GM10266 (cell line): ENCODE measurements around the gene KIAA1549.

Source experiments
- DNase-seq: peaks from one replicate; pipeline ENCODE4 v3.0.0; 2012; ENCODE audit errors: extremely low spot score
- CTCF ChIP-seq: IDR thresholded peaks from 2 replicates; pipeline ENCODE4 v1.5.1; 2012; ENCODE audit warnings: mild to moderate bottlenecking, low read depth; ENCODE audit not compliant: control insufficient read depth, insufficient read depth; ENCODE audit errors: missing control alignments

KIAA1549 gene

GRCh38 chr7:138828302-138828701 is 152.9 kb downstream of the KIAA1549 start:
- no peak for DNase-seq
- no peak for TF ChIP-seq CTCF

- no peak for DNase-seq
- no peak for TF ChIP-seq CTCF
These were observed 156.0 kb downstream of the KIAA1549 start for GRCh38 chr7:138825049-138825721.

GRCh38 chr7:138822867-138823535 is 158.2 kb downstream of the KIAA1549 start:
- no peak for TF ChIP-seq CTCF
- no peak for DNase-seq

- no peak for DNase-seq
These were observed 159.3 kb downstream of the KIAA1549 start for GRCh38 chr7:138821912-138822311.

GRCh38 chr7:138819625-138820024 is 161.6 kb downstream of the KIAA1549 start:
- TF ChIP-seq CTCF, result no peak
- DNase-seq, result no peak

More at GRCh38 chr7:138821912-138822311, 159.3 kb downstream of the KIAA1549 start:
- TF ChIP-seq CTCF, result no peak

- DNase-seq, result no peak
- no peak for TF ChIP-seq CTCF
These were observed 164.5 kb downstream of the KIAA1549 start for GRCh38 chr7:138816650-138817049.

GRCh38 chr7:138814816-138815332 is 166.3 kb downstream of the KIAA1549 start:
- no peak for TF ChIP-seq CTCF
- no peak for DNase-seq
